ENCODE measurements around the gene TIMP2. TPM values are rescaled to one million over a fixed set of nuclear protein-coding genes. Genes with fewer than 3 reads are reported as not detected.
A peak's percentile ranks its signal among the peaks of the same experiment; 100 is the strongest.

TIMP2 gene
- total and polyA plus RNA-seq, 4 donors = 47.5 to 176 (median 91.9) TPM

GRCh38 chr17:78910497-78911284, 14.5 kb downstream of the TIMP2 start:
- H3K9me3 ChIP-seq (ENCODE audit: control insufficient read depth in 4 of 4, insufficient read depth in 3 of 4, low read length in 3 of 4) = no peaks in the 10 kb centered on the region
- no peak for TF ChIP-seq CTCF (IDR thresholded peaks at IDR 0.05; ENCODE audit: control extremely low read depth, extremely low read depth)
- no peaks in the 10 kb centered on the region for H3K27me3 ChIP-seq (ENCODE audit: control insufficient read depth in 3 of 3, insufficient read depth in 3 of 3, low read length in 2 of 3)
- 40 to 68% methylated on average over 11 of the region's 11 CpGs for WGBS, 2 donors
- DNase-seq (peak in 1 of 3 donors; percentile 18), ATAC-seq (ENCODE audit: insufficient read depth, low FRiP score) (peak; percentile 76)
- H3K4me1 ChIP-seq (ENCODE audit: control insufficient read depth in 5 of 5, insufficient read depth in 5 of 5, low read length in 5 of 5) = peaks cover 0 to 5% (median 0%) of the 10 kb centered on the region in 5 donors
- no peak overlapping the region for H3K9ac ChIP-seq (ENCODE audit: insufficient read depth in 1 of 2, low read length in 2 of 2)
- H3K36me3 ChIP-seq (ENCODE audit: control insufficient read depth in 4 of 4, insufficient read depth in 4 of 4, low read length in 4 of 4) = peaks cover 0 to 2% (median 0%) of the 10 kb centered on the region in 4 donors
- H3K27ac ChIP-seq (ENCODE audit: low read depth in 1 of 2, low read length in 1 of 2) = peak overlapping the region in 1 of 2 donors; percentile 30
- no peak overlapping the region for H3K4me3 ChIP-seq

DNA sequence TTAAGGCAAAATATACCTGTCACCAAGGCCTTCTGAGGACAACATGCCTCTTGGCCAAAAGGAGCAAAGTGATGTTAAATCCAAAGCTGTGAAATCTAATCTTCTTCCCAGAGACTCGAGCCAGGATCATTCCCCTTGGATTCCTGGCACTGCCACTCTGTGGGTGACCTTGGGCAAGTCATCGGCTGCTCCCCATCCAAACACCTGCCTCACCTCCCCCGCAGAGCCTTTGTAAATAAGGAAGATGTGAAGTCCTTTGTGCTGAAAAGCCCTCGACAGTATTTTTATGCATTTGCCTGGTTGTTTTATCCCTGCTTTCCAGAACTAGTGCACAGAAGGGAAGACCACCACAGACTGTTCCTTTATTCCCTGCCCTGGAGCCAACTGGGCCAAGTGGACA, 16.8 kb downstream of the TIMP2 start:
- Histone ChIP-seq H3K27ac (ENCODE audit: low read depth in 1 of 2, low read length in 1 of 2) (peak overlapping the region in 1 of 2 donors; percentile 18), H3K27me3 (ENCODE audit: control insufficient read depth in 3 of 3, insufficient read depth in 3 of 3, low read length in 2 of 3) (no peaks in the 10 kb centered on the region), H3K36me3 (ENCODE audit: control insufficient read depth in 4 of 4, insufficient read depth in 4 of 4, low read length in 4 of 4) (peaks cover 0 to 3% (median 1%) of the 10 kb centered on the region in 4 donors), H3K4me1 (ENCODE audit: control insufficient read depth in 5 of 5, insufficient read depth in 5 of 5, low read length in 5 of 5) (peaks cover 0 to 4% (median under 1%) of the 10 kb centered on the region in 5 donors), H3K9me3 (ENCODE audit: control insufficient read depth in 4 of 4, insufficient read depth in 3 of 4, low read length in 3 of 4) (no peaks in the 10 kb centered on the region), H3K4me3 (no peak overlapping the region), H3K9ac (ENCODE audit: insufficient read depth in 1 of 2, low read length in 2 of 2) (no peak overlapping the region)
- WGBS, 2 donors = 57 to 67% methylated on average over 4 of the region's 4 CpGs
- no peak for TF ChIP-seq CTCF (IDR thresholded peaks at IDR 0.05; ENCODE audit: control extremely low read depth, extremely low read depth)
- ATAC-seq (ENCODE audit: insufficient read depth, low FRiP score) (no peak), DNase-seq (no peak)

- TF ChIP-seq CTCF (IDR thresholded peaks at IDR 0.05; ENCODE audit: control extremely low read depth, extremely low read depth) = no peak
- Histone ChIP-seq H3K27me3 (ENCODE audit: control insufficient read depth in 3 of 3, insufficient read depth in 3 of 3, low read length in 2 of 3) (no peaks in the 10 kb centered on the region), H3K9ac (ENCODE audit: insufficient read depth in 1 of 2, low read length in 2 of 2) (no peak overlapping the region), H3K4me1 (ENCODE audit: control insufficient read depth in 5 of 5, insufficient read depth in 5 of 5, low read length in 5 of 5) (peaks cover 0 to 7% (median 3%) of the 10 kb centered on the region in 5 donors), H3K27ac (ENCODE audit: low read depth in 1 of 2, low read length in 1 of 2) (no peak overlapping the region), H3K36me3 (ENCODE audit: control insufficient read depth in 4 of 4, insufficient read depth in 4 of 4, low read length in 4 of 4) (peaks cover 0 to 10% (median 5%) of the 10 kb centered on the region in 4 donors), H3K4me3 (no peak overlapping the region), H3K9me3 (ENCODE audit: control insufficient read depth in 4 of 4, insufficient read depth in 3 of 4, low read length in 3 of 4) (no peaks in the 10 kb centered on the region)
- WGBS, 2 donors = 92 to 94% methylated on average over 7 of the region's 7 CpGs
- DNase-seq (peak in 1 of 3 donors; percentile 18), ATAC-seq (ENCODE audit: insufficient read depth, low FRiP score) (no peak)
Observed at GRCh38 chr17:78905541-78905940, 19.6 kb downstream of the TIMP2 start.
